ENCODE measurements around the gene KEAP1.

- TF ChIP-seq, protein P1, sequence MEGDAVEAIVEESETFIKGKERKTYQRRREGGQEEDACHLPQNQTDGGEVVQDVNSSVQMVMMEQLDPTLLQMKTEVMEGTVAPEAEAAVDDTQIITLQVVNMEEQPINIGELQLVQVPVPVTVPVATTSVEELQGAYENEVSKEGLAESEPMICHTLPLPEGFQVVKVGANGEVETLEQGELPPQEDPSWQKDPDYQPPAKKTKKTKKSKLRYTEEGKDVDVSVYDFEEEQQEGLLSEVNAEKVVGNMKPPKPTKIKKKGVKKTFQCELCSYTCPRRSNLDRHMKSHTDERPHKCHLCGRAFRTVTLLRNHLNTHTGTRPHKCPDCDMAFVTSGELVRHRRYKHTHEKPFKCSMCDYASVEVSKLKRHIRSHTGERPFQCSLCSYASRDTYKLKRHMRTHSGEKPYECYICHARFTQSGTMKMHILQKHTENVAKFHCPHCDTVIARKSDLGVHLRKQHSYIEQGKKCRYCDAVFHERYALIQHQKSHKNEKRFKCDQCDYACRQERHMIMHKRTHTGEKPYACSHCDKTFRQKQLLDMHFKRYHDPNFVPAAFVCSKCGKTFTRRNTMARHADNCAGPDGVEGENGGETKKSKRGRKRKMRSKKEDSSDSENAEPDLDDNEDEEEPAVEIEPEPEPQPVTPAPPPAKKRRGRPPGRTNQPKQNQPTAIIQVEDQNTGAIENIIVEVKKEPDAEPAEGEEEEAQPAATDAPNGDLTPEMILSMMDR (IDR thresholded peaks at IDR 0.05; ENCODE audit: insufficient read depth, low read length, poor library complexity, severe bottlenecking) = no peak
- no peak for TF ChIP-seq EZH2phosphoT487 (conservative IDR thresholded peaks at IDR 0.05; ENCODE audit: low read length)
Observed at GRCh38 chr19:10439588-10439987, 63.6 kb downstream of the KEAP1 start.
